ENCODE data around the gene ALDOC. TPM values are rescaled to one million over a fixed set of nuclear protein-coding genes. Genes with fewer than 3 reads are reported as not detected.

The ALDOC gene
- total RNA-seq, 2 donors from 2014 or later, result 14.4 to 111 TPM

- intact Hi-C loops (cut with DNase I), result no loop called here
- no peaks in the 10 kb centered on the region for H3K9me3 ChIP-seq
- no peaks in the 10 kb centered on the region for H3K27me3 ChIP-seq
- H3K9ac ChIP-seq (ENCODE audit: low read depth in 2 of 2, low read length in 2 of 2), result peak overlapping the region; percentile 46 to 62
- peak overlapping the region; percentile 67 for H3K27ac ChIP-seq
- no peaks in the 10 kb centered on the region for H3K36me3 ChIP-seq
- TF ChIP-seq CTCF (IDR thresholded peaks at IDR 0.05), result no peak
- H3K4me1 ChIP-seq, result no peaks in the 10 kb centered on the region
- peak overlapping the region; percentile 96 for H3K4me3 ChIP-seq
- DNase-seq, result no peak
These were observed 25.1 kb downstream of the ALDOC start for GRCh38 chr17:28551421-28552175.

- DNase-seq, result no peak
- no peaks in the 10 kb centered on the region for H3K4me1 ChIP-seq
- TF ChIP-seq CTCF (IDR thresholded peaks at IDR 0.05), result no peak
- no peaks in the 10 kb centered on the region for H3K36me3 ChIP-seq
- intact Hi-C loops (cut with DNase I), result no loop called here
- no peaks in the 10 kb centered on the region for H3K9me3 ChIP-seq
- no peaks in the 10 kb centered on the region for H3K27me3 ChIP-seq
- H3K9ac ChIP-seq (ENCODE audit: low read depth in 2 of 2, low read length in 2 of 2), result no peak overlapping the region
- H3K27ac ChIP-seq, result no peak overlapping the region
- no peak overlapping the region for H3K4me3 ChIP-seq
These were observed 25.8 kb downstream of the ALDOC start for GRCh38 chr17:28550858-28551257.

- no peak for TF ChIP-seq CTCF (IDR thresholded peaks at IDR 0.05)
These were observed 27.2 kb downstream of the ALDOC start for GRCh38 chr17:28549236-28550132.

GRCh38 chr17:28548417-28549130, 28.1 kb downstream of the ALDOC start:
- Histone ChIP-seq H3K4me1 (no peaks in the 10 kb centered on the region), H3K4me3 (no peak overlapping the region), H3K27ac (no peak overlapping the region), H3K27me3 (no peaks in the 10 kb centered on the region), H3K9ac (ENCODE audit: low read depth in 2 of 2, low read length in 2 of 2) (no peak overlapping the region), H3K9me3 (no peaks in the 10 kb centered on the region), H3K36me3 (no peaks in the 10 kb centered on the region)
- intact Hi-C loops (cut with DNase I), result loop anchor here (2.0 kb wide), 1 partner anchor 64 kb away; no protein-coding TSS in a partner anchor
- DNase-seq, result no peak
- peak; percentile 29 for TF ChIP-seq CTCF (IDR thresholded peaks at IDR 0.05)

More at GRCh38 chr17:28549236-28550132, 27.2 kb downstream of the ALDOC start:
- DNase-seq, result no peak
- no peak overlapping the region for H3K9ac ChIP-seq (ENCODE audit: low read depth in 2 of 2, low read length in 2 of 2)
- H3K36me3 ChIP-seq, result no peaks in the 10 kb centered on the region
- intact Hi-C loops (cut with DNase I), result loop anchor here (2.0 kb wide), 1 partner anchor 63 kb away; no protein-coding TSS in a partner anchor
- H3K4me1 ChIP-seq, result no peaks in the 10 kb centered on the region
- H3K27me3 ChIP-seq, result no peaks in the 10 kb centered on the region
- no peaks in the 10 kb centered on the region for H3K9me3 ChIP-seq
- H3K27ac ChIP-seq, result no peak overlapping the region
- no peak overlapping the region for H3K4me3 ChIP-seq
